A549 (cell line): Measurements from ENCODE around the gene C1orf105.

Experiments used
- BHLHE40 ChIP-seq: IDR thresholded peaks from 2 replicates; pipeline ENCODE4 v1.6.1; 2012; ENCODE audit warnings: low read depth, low read length, inconsistent platforms
- CHD4 ChIP-seq: fragments of 200-600 bp; sonication (generic); IDR thresholded peaks from 2 replicates; pipeline ENCODE4 v1.6.1; 2016; ENCODE audit warnings: antibody characterized with exemption, mild to moderate bottlenecking, borderline replicate concordance
- HOXB13 ChIP-seq: fragments of 250-450 bp; sonication (Bioruptor Pico); IDR thresholded peaks from 2 replicates; pipeline ENCODE4 v1.5.0; 2020; ENCODE audit warnings: low read depth, mild to moderate bottlenecking, moderate library complexity
- JUN ChIP-seq, 2 experiments: fragments of >200 bp; sonication (Bioruptor Twin); formaldehyde crosslinking; IDR thresholded peaks; 2 replicates in 1 of 2; 3 replicates in 1 of 2; pipeline ENCODE4 v1.6.1; 2016 to 2017
- POLR2A ChIP-seq: IDR thresholded peaks from 2 replicates; pipeline ENCODE4 v1.6.1; 2012; ENCODE audit warnings: mild to moderate bottlenecking, low read length
- RAD21 ChIP-seq, 2 experiments: fragments of >200 bp in 1 of 2; sonication (Bioruptor Twin) in 1 of 2; formaldehyde crosslinking in 1 of 2; IDR thresholded peaks in 1 of 2; conservative IDR thresholded peaks in 1 of 2; 2 replicates in 1 of 2; 3 replicates in 1 of 2; pipeline ENCODE4 v1.6.1; 2012 to 2018; ENCODE audit warnings: inconsistent platforms in 1 of 2
- TP53 ChIP-seq: fragments of 250-450 bp; sonication (Bioruptor Pico); IDR thresholded peaks from 2 replicates; pipeline ENCODE4 v1.5.0; 2021; ENCODE audit warnings: mild to moderate bottlenecking, moderate library complexity
- ZFP36 ChIP-seq: fragments of 450-650 bp; IDR thresholded peaks from 2 replicates; pipeline ENCODE4 v1.6.1; 2014; ENCODE audit warnings: borderline replicate concordance; ENCODE audit not compliant: partially characterized antibody
- TF ChIP-seq, protein P1 (sequence below): fragments of >200 bp; sonication (Bioruptor Twin); formaldehyde crosslinking; IDR thresholded peaks from 3 replicates; pipeline ENCODE4 v1.5.1; 2016
- TF ChIP-seq, protein P2 (sequence below): IDR thresholded peaks from 2 replicates; pipeline ENCODE4 v1.6.1; 2012
- TF ChIP-seq, protein P3 (sequence below): fragments of 450-650 bp; IDR thresholded peaks from 2 replicates; pipeline ENCODE4 v1.6.1; 2014; ENCODE audit warnings: antibody characterized with exemption
- TF ChIP-seq, protein P4 (sequence below): fragments of 150-350 bp; IDR thresholded peaks from 2 replicates; pipeline ENCODE4 v1.6.1; 2014; ENCODE audit warnings: low read depth, mild to moderate bottlenecking, low read length
- TF ChIP-seq, protein P5 (sequence below): fragments of 200-600 bp; sonication (generic); IDR thresholded peaks from 2 replicates; pipeline ENCODE4 v1.6.1; 2016; ENCODE audit warnings: antibody characterized with exemption, mild to moderate bottlenecking, moderate library complexity

DNA sequence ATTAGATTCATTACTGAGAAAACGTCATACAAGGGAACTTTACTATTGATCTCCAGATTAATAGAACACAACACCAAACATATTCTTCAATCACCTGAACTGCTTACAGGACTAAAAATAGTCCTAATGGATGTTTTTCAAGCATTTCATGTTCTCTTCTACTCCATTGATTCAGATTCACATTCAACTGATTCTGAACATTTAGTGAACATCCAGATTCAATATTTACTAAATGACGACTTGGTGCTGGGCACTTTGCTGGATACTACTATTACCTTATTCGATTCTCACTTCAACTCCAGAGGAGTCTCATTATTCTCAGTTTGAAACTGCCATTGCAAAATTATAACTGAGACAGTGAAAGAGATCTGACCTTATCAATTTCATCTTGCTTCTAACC, 93.6 kb downstream of the C1orf105 start:
- TF ChIP-seq, protein P1, sequence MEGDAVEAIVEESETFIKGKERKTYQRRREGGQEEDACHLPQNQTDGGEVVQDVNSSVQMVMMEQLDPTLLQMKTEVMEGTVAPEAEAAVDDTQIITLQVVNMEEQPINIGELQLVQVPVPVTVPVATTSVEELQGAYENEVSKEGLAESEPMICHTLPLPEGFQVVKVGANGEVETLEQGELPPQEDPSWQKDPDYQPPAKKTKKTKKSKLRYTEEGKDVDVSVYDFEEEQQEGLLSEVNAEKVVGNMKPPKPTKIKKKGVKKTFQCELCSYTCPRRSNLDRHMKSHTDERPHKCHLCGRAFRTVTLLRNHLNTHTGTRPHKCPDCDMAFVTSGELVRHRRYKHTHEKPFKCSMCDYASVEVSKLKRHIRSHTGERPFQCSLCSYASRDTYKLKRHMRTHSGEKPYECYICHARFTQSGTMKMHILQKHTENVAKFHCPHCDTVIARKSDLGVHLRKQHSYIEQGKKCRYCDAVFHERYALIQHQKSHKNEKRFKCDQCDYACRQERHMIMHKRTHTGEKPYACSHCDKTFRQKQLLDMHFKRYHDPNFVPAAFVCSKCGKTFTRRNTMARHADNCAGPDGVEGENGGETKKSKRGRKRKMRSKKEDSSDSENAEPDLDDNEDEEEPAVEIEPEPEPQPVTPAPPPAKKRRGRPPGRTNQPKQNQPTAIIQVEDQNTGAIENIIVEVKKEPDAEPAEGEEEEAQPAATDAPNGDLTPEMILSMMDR: no peak
- no peak for TF ChIP-seq JUN (IDR thresholded peaks at IDR 0.05)
- no peak for TF ChIP-seq BHLHE40
- TF ChIP-seq, protein P2, sequence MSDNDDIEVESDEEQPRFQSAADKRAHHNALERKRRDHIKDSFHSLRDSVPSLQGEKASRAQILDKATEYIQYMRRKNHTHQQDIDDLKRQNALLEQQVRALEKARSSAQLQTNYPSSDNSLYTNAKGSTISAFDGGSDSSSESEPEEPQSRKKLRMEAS: no peak
- TF ChIP-seq POLR2A: no peak
- TF ChIP-seq ZFP36: no peak
- TF ChIP-seq CHD4: no peak
- TF ChIP-seq TP53 (CRISPR knock-in tag): no peak
- TF ChIP-seq, protein P3, sequence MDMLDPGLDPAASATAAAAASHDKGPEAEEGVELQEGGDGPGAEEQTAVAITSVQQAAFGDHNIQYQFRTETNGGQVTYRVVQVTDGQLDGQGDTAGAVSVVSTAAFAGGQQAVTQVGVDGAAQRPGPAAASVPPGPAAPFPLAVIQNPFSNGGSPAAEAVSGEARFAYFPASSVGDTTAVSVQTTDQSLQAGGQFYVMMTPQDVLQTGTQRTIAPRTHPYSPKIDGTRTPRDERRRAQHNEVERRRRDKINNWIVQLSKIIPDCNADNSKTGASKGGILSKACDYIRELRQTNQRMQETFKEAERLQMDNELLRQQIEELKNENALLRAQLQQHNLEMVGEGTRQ: no peak
- TF ChIP-seq HOXB13 (CRISPR knock-in tag): no peak
- no peak for TF ChIP-seq RAD21 (conservative IDR thresholded peaks at IDR 0.05 in 1 of 2, IDR thresholded peaks at IDR 0.05 in 1 of 2)
- TF ChIP-seq, protein P4, sequence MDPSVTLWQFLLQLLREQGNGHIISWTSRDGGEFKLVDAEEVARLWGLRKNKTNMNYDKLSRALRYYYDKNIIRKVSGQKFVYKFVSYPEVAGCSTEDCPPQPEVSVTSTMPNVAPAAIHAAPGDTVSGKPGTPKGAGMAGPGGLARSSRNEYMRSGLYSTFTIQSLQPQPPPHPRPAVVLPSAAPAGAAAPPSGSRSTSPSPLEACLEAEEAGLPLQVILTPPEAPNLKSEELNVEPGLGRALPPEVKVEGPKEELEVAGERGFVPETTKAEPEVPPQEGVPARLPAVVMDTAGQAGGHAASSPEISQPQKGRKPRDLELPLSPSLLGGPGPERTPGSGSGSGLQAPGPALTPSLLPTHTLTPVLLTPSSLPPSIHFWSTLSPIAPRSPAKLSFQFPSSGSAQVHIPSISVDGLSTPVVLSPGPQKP: no peak
- TF ChIP-seq, protein P5, sequence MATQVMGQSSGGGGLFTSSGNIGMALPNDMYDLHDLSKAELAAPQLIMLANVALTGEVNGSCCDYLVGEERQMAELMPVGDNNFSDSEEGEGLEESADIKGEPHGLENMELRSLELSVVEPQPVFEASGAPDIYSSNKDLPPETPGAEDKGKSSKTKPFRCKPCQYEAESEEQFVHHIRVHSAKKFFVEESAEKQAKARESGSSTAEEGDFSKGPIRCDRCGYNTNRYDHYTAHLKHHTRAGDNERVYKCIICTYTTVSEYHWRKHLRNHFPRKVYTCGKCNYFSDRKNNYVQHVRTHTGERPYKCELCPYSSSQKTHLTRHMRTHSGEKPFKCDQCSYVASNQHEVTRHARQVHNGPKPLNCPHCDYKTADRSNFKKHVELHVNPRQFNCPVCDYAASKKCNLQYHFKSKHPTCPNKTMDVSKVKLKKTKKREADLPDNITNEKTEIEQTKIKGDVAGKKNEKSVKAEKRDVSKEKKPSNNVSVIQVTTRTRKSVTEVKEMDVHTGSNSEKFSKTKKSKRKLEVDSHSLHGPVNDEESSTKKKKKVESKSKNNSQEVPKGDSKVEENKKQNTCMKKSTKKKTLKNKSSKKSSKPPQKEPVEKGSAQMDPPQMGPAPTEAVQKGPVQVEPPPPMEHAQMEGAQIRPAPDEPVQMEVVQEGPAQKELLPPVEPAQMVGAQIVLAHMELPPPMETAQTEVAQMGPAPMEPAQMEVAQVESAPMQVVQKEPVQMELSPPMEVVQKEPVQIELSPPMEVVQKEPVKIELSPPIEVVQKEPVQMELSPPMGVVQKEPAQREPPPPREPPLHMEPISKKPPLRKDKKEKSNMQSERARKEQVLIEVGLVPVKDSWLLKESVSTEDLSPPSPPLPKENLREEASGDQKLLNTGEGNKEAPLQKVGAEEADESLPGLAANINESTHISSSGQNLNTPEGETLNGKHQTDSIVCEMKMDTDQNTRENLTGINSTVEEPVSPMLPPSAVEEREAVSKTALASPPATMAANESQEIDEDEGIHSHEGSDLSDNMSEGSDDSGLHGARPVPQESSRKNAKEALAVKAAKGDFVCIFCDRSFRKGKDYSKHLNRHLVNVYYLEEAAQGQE: no peak
